ENCODE measurements around the gene RXRB.
"Not testable (repeated sequence)": the region's sequence is repeated elsewhere in the genome, so short reads cannot be mapped to it uniquely, and the experiment has no call there.

RXRB gene

DNA sequence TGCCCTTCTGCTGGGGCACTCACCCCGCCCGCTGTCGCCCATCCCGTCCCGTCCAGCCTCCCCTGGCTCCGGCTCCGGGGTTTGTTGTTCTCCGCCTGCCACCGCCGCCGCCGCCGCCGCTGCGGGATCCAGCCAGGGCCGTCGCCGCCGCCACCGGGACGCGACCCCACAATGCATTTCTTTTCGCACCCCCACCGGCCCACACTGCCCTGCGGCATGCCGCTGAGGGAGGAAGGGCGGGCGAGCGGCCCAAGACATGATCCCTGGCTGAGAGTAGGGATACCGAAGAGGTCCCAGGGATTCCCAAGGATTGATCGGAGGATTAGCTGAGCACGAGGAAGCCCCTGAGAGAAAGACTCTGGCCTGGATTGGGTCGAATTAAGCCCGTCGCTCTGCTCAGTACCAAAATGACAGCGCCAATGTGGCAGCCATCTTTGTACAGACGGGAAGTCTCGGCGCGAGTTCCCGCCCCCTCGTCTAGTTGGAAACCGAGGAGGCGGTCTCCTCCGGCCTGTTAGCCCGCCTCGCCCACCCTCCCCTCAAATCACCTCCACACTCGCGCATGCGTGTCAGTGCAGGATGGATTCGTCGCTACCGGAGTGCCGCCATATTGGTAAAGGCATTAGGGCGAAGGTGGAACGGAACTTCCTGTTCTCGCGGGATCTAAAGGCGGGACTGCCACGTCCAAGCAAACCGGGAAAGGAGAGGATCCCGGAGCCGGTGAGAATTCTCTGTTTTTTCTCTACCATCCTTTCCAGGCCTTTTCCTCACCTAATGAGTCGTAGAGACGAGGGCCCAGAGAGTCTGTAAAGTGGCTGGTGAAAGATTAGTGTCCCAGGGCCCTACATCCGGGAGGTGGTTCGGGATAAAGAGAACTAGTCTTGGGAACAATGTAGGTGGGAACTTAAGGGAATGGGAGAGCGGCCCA, at the start of gene RXRB, which contains the start of gene SLC39A7:
RXRB (minus strand) TSS at position 447 of the 928 bp plus-strand sequence; CDS start at position 258, 189 bp downstream.
SLC39A7 (plus strand) TSS at position 649 of the 928 bp plus-strand sequence. CDS start 379 bp downstream, outside the sequence.
- DNase-seq, result peak; percentile 100

DNA sequence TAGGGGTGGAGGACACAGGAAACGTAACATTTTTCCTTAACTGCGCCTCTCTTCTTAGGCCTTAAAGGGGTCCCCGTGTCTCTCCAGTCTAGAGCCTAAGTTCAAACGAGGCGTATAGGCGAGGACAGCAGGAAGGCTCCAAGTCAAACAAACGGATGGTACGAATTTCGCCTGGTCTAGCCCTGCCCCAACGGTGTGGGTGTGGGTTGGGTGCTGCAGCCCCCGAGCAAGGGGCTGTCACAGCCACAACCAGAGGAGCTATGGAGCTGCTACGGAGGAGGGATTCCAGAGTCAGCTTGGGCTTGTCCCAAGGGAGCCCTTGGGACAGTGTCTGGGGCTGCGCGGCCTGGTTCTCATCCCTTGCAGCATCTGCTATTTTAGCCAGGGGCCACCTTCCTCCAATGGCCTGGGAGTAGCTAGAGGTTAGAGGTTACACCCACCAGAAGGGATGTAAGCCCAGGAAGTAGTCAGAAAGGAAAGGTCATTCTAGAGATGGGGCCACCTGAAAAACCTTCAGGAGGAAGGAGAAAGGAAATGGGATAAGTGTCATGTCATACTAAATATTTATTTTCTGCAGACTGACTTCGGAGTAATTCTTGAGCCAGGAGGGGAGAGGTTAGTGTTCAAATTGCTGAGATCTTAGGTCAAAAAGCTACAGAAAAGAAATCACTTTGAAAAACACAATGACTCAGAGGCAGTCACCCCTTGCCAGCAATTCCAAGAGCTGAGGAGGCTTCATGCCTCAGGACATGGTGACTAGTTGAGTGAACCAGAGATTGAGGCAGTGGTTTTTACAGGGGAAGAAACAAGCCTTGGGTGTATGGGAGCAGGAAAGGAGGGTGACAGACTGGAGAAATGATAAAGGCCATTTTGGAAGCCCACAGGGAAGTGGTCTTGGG, 49.5 kb upstream of the RXRB start:
- peak; percentile 75 for DNase-seq

DNA sequence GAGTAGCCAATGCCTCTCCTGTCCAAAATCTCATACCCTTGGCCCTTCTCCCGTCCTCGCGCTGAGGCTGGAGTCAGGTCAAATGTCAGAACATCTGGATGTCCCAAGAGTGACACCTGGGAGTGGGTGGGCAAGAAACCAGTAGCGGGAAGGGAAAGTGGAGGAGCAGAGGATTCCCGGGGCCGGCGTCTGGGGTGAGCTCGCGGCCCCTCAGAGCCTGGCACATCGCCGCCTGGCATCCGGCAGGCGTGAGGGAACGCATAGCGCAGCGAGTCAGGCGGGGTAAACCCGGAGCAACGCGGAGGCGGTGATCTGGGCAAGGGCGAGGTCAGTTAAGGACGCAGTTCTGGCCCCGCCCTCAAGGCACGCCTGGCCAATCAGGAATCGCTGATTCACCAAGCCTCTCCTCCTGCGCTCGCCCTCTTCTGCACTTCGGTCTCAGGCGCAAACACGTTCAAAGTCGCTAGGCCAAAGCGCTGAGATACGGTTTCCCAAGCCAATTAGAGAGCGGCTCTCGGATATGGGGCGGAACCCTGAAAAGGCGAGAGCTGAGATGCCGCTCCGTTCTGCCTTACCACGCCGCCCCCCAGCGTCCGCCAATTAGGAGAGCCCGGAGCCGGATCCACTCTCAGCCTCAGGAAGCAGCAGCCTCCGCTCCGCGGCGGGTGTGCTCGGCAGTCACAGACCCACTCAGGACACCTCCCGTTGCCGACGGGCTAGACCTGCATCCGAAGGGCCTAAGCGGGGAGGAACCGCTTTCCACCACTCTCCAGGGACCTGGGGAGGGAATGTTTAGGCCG, 48.7 kb upstream of the RXRB start:
- DNase-seq, result peak; percentile 99

DNA sequence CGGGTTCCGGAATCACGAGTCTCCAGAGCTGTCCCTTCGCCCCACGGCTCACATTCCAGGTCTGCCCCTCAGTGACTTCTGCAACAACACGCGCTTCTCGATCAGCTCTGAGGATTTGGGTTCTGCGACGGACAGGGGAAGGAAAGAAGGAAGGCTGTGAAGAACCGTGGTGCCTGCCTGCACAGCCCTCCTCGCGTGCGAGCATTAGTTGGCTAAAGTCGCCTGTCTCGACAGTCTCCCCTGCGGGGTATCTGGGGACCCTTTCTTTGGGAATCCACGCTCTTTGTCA, 48.1 kb upstream of the RXRB start:
- DNase-seq, result no peak

DNA sequence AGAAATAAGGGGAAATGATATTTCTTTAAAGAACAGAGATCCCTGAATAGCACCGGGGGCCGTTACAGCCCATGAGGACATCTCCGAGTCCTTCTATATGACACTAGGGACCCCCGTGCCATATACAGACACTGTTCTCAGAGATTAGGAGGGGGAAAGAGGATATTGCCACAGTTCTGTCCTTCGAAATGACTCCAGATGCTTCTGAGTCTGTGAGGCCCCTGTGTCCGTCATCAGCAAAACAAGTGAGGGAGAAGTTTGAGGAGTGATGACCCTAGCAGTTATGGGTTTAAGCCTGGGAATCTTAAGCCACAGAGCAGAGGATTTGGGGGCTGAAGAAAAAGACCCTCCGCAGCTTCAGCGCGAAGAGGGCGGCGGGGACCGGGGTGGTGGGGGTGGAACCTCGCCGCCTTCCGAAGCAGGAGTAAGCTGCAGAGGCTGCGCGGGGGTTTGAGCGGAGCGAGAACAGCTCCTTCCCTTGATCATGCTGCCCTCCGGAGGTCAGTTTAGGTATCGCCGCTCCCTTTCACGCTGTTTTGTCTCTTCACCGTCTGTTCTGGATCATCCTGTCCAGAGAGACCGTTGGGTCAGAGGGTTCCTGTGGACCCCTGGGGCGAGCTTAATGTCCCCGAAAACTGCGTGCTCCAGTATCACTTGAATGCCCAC, 47.6 kb upstream of the RXRB start:
- peak; percentile 84 for DNase-seq

DNA sequence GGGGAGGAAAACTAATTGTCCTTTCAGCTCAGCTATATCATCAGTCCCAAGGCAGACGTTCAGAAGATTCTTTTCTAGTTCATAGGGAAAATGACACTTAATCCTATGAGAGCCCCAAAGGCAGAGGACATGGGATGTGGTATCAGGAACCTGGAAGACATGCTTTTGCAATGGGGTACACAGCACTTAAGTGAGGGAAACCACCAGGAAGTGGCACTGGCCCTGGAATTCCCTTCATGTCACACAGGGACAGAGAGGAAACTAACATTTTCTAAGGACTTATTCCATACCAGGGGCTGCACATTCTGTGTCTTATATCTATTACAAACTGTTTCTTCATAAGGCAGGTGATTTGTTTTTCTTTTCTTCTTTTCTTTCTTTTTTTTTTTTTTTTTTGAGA, 43.0 kb upstream of the RXRB start:
- no peak for DNase-seq

DNA sequence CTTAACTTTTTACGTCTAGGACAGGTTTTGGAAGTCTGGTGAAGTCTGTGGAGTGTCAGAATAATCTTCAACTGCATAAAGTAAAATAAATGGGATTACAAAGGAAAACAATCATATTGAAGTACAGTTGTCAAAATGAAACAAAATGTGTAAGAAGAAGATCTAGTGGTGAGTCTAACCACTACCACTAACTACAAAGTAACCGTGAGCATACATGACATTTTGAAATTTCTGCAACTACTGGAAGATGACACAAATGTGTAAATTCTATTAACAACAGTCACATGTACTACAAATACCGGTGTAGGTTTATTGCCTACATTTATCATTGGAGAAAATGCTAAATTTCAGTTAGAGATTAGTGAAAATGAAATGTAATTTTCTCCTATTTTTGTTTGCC, 41.5 kb upstream of the RXRB start:
- DNase-seq, result no peak

DNA sequence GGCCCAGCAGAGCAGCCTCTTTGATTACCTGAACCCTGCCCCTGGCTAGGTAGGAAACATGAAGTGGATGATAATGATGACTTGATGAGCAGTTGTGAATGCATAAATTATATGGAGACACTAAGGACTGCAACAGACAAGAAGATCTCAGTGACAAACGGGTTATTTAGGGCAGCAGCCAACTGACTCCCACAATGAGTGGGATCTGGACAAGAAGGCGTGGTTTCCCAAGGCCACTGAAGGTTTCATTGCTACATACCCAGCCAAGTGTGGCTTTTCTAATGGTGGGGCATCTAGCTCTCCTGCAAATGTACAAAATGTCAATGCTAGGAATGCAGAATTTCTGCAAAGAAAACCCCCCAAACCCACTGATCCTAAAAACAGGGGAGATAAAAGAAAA, 37.3 kb upstream of the RXRB start:
- DNase-seq, result no peak

DNA sequence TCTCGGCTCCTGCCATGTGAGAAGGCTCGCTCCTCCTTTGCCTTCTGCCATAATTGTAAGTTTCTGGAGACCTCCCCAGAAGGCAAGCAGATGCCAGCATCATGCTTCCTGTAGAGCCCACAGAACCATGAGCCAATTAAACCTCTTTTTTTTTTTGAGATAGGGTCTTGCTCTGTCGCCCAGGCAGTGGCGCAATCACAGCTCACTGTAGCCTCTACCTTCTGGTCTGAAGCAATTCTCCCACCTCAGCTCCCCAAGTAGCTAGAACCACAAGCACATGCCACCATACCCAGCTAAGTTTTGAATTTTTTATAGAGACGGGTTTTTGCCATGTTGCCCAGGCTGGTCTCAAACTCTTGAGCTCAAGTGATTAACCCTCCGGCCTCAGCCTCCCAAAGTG, 36.4 kb upstream of the RXRB start:
- DNase-seq, result no peak

DNA sequence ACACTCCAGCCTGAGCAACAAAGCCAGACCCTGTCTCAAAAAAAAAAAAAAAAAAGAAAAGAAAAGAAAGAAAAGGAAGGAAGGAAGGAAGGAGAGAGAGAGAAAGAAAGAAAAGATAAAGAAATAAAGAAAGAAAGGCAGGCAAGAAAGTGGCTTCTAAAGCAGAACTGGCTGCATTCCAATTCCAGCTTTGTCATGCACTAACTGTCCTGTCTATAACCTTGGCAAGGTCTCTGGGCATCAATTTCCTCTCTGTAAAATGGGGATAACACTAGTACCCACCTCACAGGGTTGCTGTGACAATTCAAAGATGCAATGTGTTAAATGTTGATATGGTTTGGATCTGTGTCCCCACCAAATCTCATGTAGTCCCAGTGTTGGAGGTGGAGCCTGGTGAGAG, 35.9 kb upstream of the RXRB start:
- DNase-seq, result no peak

DNA sequence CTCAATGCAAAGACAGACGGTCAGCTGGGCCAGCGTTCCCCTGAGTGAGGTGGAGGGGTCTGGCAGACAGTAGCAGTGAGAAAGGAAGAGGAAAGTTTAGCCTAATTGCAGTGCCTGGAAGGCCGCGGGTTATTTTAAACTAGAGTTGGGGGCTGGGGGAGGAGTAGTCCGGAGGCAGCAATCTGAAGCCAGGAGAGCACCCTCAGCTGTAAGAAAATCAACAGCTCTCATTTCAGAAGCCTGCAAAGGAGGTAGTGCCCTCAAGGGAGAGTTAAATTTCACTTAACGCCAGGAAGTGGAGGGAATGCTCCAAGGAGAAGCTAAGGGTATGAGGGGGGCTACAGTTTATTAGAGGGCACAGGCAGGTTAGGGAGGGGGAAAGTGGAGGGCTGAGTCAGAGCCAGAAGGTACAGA, 34.8 kb upstream of the RXRB start:
- DNase-seq, result no peak

DNA sequence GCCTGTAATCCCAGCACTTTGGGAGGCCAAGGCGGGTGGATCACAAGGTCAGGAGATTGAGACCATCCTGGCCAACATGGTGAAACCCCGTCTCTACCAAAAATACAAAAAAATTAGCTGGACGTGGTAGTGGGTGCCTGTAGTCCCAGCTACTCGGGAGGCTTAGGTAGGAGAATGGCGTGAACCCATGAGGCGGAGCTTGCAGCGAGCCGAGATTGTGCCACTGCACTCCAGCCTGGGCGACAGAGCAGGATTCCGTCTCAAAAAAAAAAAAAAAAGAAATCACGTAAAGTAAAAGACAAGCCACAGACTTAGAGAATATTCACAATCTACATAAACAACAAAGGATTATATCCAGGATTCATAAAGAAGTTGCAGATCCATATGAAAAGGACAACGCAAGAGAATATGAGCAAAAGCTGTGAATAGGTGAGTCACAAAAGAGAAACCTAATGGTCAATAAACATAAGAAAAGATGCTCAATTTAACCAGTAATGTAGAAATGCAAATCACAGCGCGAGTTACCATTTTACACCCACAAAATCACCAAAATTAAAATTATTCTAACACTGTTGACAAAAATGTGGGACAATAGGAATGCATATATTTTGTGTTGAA, 26.1 kb upstream of the RXRB start:
- DNase-seq, result not testable (repeated sequence)

DNA sequence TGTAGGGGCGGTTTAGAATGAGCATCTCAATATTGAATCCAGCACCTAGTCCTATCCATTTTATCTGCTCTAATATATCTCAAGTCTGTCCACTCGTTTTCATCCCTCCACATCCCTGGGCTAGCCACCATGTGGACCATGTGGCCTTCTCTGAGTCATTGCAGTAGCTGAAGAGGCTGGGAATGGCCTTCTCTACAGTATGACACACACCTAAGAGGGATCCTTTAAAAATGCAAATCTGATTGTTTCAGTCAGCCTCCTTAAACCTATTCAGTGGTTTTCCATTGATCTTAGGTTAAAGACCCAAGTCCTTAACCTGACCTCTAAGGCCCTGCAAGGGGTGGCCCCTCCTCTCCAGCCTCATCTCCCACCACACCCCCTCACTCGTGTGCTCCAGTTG, 17.2 kb upstream of the RXRB start:
- no peak for DNase-seq

DNA sequence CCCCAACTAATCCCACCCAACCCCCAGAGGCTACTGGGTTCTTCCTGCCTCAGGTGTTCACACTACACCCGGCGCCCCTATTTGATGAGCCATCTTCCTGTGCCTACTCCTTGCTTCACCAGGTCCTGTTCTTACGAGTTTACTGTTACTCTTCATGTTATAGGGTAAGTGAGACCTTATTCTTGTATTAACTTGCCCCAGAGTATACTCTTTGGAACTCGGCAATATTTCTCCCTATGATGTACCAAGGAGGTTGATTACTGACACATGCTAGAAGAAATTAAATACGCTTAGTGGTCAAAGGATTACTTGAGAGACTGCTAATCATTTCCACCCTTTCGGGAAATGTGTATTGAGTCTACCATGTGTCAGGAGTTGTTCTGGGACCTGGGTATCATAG, 16.8 kb upstream of the RXRB start:
- DNase-seq, result no peak

DNA sequence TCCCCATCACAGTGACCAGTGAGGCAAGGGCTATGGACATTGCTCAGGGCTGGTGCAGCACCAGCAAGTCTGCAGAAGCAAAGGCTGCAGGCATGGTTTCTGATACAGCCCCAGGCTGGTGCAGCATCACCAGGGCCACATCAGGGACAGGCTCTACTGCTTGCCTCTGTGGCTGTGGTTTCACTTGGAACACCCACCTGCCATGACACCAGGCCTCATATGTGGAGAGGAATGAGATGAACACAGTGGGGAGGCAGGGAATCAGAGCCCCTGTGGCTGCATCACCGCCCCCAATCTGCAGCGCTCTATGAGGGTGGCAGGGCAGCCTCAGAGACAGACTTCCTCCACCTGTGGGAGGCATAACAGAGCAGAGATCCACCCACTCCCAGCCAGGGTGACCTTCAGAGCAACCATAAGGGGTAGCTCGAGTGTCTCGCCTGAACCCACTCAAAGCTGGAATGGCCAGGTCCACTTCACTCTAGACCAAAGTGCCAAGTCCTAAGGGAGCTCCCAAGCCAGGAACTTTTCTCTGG, 15.7 kb upstream of the RXRB start:
- DNase-seq, result no peak

DNA sequence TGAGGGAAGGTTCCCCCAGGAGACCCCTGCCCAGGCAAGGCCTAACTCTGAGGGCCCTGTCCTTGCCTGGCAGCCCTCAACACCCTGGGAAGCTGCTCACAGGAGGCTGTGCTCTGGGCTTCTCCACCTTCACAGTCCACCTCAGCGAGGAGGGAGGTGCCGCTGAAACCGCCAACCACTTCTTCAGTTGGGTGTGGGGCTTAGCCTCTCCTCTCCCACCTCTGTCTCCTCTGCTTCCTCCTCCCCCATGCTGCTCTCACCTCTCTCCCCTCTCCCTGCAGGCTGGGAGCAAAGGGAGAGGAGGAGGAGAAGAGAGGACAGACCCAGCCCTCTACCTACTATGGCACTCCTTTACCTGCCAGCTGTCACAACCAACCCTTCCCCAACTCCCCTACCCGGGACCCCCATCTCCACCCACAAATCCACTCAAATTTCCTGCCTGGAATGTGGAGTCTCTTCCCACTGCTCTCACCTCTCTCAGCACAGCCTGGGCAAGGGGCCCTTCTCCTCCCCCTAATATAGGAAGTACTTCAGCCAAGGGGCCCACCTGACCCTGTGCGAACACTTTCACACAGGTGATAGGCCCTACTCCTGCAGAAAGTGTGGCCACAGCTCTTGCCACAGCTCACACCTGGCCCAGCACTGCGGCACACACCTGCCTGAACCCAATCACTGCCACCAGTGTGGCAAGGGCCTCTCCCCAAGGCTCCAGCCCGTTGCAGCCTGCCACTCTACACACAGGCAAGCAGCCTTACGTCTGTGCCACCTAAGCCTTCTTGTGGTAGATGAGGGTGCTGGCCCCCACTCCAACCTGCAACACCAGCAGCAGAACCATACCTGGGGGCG, 15.0 kb upstream of the RXRB start:
- DNase-seq, result no peak

DNA sequence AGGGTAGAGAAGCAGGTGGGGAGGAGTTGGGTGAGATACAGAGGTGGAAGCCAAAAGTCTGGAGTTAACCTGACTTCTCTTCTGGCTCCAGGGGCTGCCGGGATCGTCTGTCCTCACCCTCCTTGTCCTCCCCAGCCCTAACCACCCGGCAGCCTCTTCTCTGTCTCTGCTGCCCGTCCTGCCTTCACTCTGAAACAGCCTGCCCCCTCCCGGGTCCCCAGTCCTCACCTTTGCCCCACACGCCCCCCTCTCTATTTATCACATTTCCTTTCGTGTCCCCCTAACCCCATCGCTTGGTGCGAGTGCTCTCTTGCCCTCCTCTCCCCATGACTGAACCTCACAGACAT, 13.5 kb upstream of the RXRB start:
- no peak for DNase-seq

DNA sequence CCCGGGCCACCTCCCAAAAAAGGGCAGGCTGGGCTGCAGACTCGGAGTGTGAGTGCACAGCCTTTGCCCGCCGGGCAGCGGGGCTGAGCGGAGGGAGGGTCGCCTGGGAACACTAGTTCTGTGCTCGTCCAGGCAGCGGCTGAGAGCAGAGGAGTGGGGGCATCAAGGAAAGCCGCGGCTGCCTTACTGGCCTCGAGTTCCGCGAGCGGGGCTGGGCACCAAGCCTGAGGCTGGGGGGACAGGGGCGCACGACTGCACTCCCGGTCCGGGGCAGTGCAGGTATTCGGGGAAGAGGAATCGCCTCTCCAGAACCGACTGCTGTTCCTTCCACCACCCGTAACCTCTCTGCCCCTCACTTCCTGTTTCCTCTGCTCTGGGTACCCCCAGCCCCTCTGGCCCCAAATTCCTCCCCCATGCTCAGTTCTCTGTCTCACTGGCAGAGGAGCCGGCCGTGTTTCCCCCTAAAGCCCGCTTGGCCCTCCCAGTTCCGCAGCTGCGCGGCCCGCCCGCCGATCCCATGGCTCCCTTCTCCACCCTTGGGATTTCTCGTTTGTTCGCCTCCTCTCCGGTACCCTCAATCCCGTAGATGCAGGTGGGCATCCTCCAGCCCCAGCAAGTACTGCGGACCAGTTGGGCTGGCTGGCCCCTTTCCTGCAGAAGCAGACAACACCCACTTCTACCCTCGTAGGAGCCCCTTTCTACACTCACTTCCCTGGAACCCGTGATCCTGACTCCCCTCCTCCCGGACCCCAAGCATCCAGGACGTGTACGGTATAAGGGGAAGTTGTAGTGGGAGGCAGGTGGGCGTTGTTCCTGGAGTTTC, 12.9 kb upstream of the RXRB start:
- DNase-seq, result peak; percentile 24

DNA sequence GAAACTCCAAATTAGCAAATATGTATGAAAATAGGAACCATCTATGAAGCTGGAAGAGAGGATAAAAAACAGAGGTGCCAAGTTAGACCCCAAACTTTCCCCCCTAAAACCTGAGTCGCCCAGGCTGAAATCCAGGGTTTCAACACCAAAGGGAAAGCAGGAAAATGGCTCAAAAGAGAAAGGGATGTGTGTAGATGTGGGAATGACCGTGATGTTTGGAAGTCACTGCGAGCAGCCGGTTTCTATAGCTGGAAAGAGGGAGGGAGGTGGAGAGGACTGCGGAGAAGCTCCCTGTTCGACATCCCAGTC, 12.3 kb upstream of the RXRB start:
- DNase-seq, result no peak

Data from fibroblast of upper back skin (primary cell).